ENCODE data around the gene TSPO2. TPM values are rescaled to one million over a fixed set of nuclear protein-coding genes. Genes with fewer than 3 reads are reported as not detected.

TSPO2 gene
- total RNA-seq, 1 experiment from 2014 or later: not detected

- DNase-seq (ENCODE audit: low spot score): no peak
Observed at GRCh38 chr6:41027241-41027640, 15.0 kb upstream of the TSPO2 start.

GRCh38 chr6:41027799-41028560 lies 14.3 kb upstream of the TSPO2 start:
- DNase-seq (ENCODE audit: low spot score): peak; percentile 79

- DNase-seq (ENCODE audit: low spot score): no peak
Observed at GRCh38 chr6:41028561-41029412, 13.5 kb upstream of the TSPO2 start.

- no peak for DNase-seq (ENCODE audit: low spot score)
Observed at GRCh38 chr6:41032830-41033229, 9.4 kb upstream of the TSPO2 start.

GRCh38 chr6:41033776-41034175 lies 8.5 kb upstream of the TSPO2 start:
- no peak for DNase-seq (ENCODE audit: low spot score)

- no peak for DNase-seq (ENCODE audit: low spot score)
Observed at GRCh38 chr6:41036186-41036585, 6.1 kb upstream of the TSPO2 start.

- no peak for DNase-seq (ENCODE audit: low spot score)
Observed at GRCh38 chr6:41036601-41037000, 5.7 kb upstream of the TSPO2 start.

- DNase-seq (ENCODE audit: low spot score): no peak
Observed at GRCh38 chr6:41037107-41037900, 5.0 kb upstream of the TSPO2 start.

GRCh38 chr6:41038205-41038604 lies 4.1 kb upstream of the TSPO2 start:
- DNase-seq (ENCODE audit: low spot score): no peak

GRCh38 chr6:41039060-41039998 lies 2.9 kb upstream of the TSPO2 start, which contains the start of gene UNC5CL:
TSS of gene UNC5CL (minus strand) at chr6:41039221. CDS start at chr6:41035074, 4,147 bp downstream.
- peak; percentile 84 for DNase-seq (ENCODE audit: low spot score)

GRCh38 chr6:41040101-41040939 lies 1.9 kb upstream of the TSPO2 start:
- DNase-seq (ENCODE audit: low spot score): peak; percentile 70

GRCh38 chr6:41040940-41041536 lies 1.2 kb upstream of the TSPO2 start:
- DNase-seq (ENCODE audit: low spot score): no peak

- no peak for DNase-seq (ENCODE audit: low spot score)
Observed at GRCh38 chr6:41043151-41043550, 884 bp downstream of the TSPO2 start.

- DNase-seq (ENCODE audit: low spot score): no peak
Observed at GRCh38 chr6:41045664-41046063, 3.4 kb downstream of the TSPO2 start.

- DNase-seq (ENCODE audit: low spot score): no peak
Observed at GRCh38 chr6:41046084-41046483, 3.8 kb downstream of the TSPO2 start.

- no peak for DNase-seq (ENCODE audit: low spot score)
Observed at GRCh38 chr6:41047306-41047705, 5.0 kb downstream of the TSPO2 start.

- DNase-seq (ENCODE audit: low spot score): peak; percentile 63
Observed at GRCh38 chr6:41047745-41048732, 5.8 kb downstream of the TSPO2 start.

GRCh38 chr6:41049521-41049920 lies 7.3 kb downstream of the TSPO2 start:
- DNase-seq (ENCODE audit: low spot score): no peak

All from HT-29 (cell line).